ENCODE data around the gene GJD3. TPM values are rescaled to one million over a fixed set of nuclear protein-coding genes. Genes with fewer than 3 reads are reported as not detected.

Gene GJD3
- total RNA-seq, 1 donor from 2014 or later = not detected

- Mint-ChIP-seq H3K27ac (peak overlapping the region; percentile 30), H3K27me3 (no peaks in the 10 kb centered on the region), H3K9me3 (no peaks in the 10 kb centered on the region), H3K36me3 (ENCODE audit: low read depth) (peaks cover 33% of the 10 kb centered on the region), H3K4me3 (peak overlapping the region; percentile 85), H3K4me1 (peaks cover 81% of the 10 kb centered on the region)
- TF ChIP-seq, protein P1, sequence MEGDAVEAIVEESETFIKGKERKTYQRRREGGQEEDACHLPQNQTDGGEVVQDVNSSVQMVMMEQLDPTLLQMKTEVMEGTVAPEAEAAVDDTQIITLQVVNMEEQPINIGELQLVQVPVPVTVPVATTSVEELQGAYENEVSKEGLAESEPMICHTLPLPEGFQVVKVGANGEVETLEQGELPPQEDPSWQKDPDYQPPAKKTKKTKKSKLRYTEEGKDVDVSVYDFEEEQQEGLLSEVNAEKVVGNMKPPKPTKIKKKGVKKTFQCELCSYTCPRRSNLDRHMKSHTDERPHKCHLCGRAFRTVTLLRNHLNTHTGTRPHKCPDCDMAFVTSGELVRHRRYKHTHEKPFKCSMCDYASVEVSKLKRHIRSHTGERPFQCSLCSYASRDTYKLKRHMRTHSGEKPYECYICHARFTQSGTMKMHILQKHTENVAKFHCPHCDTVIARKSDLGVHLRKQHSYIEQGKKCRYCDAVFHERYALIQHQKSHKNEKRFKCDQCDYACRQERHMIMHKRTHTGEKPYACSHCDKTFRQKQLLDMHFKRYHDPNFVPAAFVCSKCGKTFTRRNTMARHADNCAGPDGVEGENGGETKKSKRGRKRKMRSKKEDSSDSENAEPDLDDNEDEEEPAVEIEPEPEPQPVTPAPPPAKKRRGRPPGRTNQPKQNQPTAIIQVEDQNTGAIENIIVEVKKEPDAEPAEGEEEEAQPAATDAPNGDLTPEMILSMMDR (IDR thresholded peaks at IDR 0.05) = no peak
- POLR2A ChIA-PET = interaction anchor here (0.7 to 7.6 kb wide), 5 partner anchors 20 to 218 kb away, joined by 3 to 96 read pairs (median 4); partner anchors contain the start of gene RARA
- no peak for DNase-seq
- ATAC-seq (ENCODE audit: low read depth) = no peak
- CTCF ChIA-PET = interaction anchor here (1.5 to 17.0 kb wide), 3 partner anchors 9 to 41 kb away, joined by 6 to 466 read pairs (median 7); partner anchors contain the start of gene RARA
- intact Hi-C loops (cut with micrococcal nuclease) = no loop called here
These were observed 19.2 kb downstream of the GJD3 start for GRCh38 chr17:40345161-40345993.

- intact Hi-C loops (cut with micrococcal nuclease) = no loop called here
- DNase-seq (no peak), ATAC-seq (ENCODE audit: low read depth) (no peak)
- Mint-ChIP-seq H3K4me3 (peak overlapping the region; percentile 85), H3K27me3 (no peaks in the 10 kb centered on the region), H3K27ac (peak overlapping the region; percentile 59), H3K4me1 (peaks cover 84% of the 10 kb centered on the region), H3K9me3 (no peaks in the 10 kb centered on the region), H3K36me3 (ENCODE audit: low read depth) (peaks cover 32% of the 10 kb centered on the region)
- TF ChIP-seq, protein P1 (IDR thresholded peaks at IDR 0.05) = no peak
- CTCF ChIA-PET = interaction anchor here (1.5 to 17.0 kb wide), 5 partner anchors 10 to 41 kb away, joined by 6 to 466 read pairs (median 18); partner anchors contain the start of gene RARA
- POLR2A ChIA-PET = interaction anchor here (0.9 to 7.6 kb wide), 4 partner anchors 9 to 24 kb away, joined by 3 to 96 read pairs (median 42); no protein-coding TSS in a partner anchor
These were observed 19.9 kb downstream of the GJD3 start for GRCh38 chr17:40344421-40345160.

DNA sequence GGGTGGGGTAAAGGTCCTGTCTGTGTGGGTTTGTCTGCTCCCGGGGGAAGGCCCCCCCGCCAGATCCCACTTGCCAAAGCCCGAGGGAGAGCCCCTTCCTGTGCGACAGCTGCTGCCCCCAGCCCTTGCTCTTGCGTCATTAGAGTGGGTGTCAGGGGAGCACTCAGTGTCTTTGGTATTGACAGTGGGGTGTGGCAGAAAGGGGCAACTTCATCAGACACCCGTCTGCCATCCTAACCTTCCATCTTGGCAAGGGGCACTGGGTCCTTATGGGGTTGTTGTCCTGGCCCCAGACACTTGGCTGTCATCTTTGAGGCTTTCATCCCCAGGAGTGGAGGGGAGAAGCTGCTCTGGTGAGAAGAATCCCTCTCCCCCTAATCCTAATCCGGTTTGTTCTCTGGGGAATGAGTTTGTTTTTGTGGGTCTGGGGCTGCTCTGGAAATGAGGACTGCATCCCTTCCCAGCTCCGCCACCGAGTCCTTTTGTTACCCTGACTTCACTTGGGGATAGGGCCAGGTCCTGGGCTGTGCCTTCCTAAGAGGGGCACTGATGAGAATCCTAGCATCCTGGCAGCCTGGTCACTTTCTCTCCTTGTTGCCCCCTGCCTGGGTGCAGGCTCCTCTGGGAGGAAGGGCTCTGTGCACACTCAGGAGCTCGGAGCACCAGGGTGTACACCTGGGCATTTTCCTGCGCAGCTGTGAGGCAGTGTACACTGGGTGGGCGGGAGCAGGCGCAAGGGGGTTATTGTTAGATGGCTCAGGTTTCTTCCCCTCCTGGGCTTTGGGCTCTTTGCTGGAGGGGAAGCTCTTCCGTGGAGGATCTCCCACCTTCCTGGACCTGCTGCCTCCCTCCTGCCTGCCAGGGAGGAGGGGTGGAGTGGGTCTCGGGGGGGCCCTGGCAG lies 21.1 kb downstream of the GJD3 start:
- intact Hi-C loops (cut with micrococcal nuclease) = no loop called here
- no peak for DNase-seq
- POLR2A ChIA-PET = interaction anchor here (0.6 to 7.6 kb wide), 7 partner anchors 10 to 220 kb away, joined by 3 to 96 read pairs (median 4); no protein-coding TSS in a partner anchor

GRCh38 chr17:40342504-40343218 lies 21.9 kb downstream of the GJD3 start:
- DNase-seq = no peak
- no peaks in the 10 kb centered on the region for H3K27me3 Mint-ChIP-seq
- peak overlapping the region; percentile 85 for H3K4me3 Mint-ChIP-seq
- no peaks in the 10 kb centered on the region for H3K9me3 Mint-ChIP-seq
- H3K36me3 Mint-ChIP-seq (ENCODE audit: low read depth) = peaks cover 22% of the 10 kb centered on the region
- H3K4me1 Mint-ChIP-seq = peaks cover 85% of the 10 kb centered on the region
- ChIA-PET CTCF (interaction anchor here (1.0 to 5.7 kb wide), 3 partner anchors 12 to 42 kb away, joined by 3 to 36 read pairs (median 18); no protein-coding TSS in a partner anchor), POLR2A (interaction anchor here (0.6 to 7.6 kb wide), 10 partner anchors 8 to 510 kb away, joined by 3 to 96 read pairs (median 4); no protein-coding TSS in a partner anchor)
- peak overlapping the region; percentile 76 for H3K27ac Mint-ChIP-seq
- intact Hi-C loops (cut with micrococcal nuclease) = no loop called here
- TF ChIP-seq, protein P1 (IDR thresholded peaks at IDR 0.05) = no peak
- ATAC-seq (ENCODE audit: low read depth) = no peak

More for the DNA sequence above, 21.1 kb downstream of the GJD3 start:
- peak; percentile 8 for ATAC-seq (ENCODE audit: low read depth)
- peak overlapping the region; percentile 76 for H3K27ac Mint-ChIP-seq
- H3K4me1 Mint-ChIP-seq = peaks cover 85% of the 10 kb centered on the region
- no peaks in the 10 kb centered on the region for H3K9me3 Mint-ChIP-seq
- H3K4me3 Mint-ChIP-seq = peak overlapping the region; percentile 85
- TF ChIP-seq, protein P1 (IDR thresholded peaks at IDR 0.05) = no peak
- H3K36me3 Mint-ChIP-seq (ENCODE audit: low read depth) = peaks cover 26% of the 10 kb centered on the region
- CTCF ChIA-PET = interaction anchor here (1.0 to 5.7 kb wide), 3 partner anchors 12 to 43 kb away, joined by 3 to 36 read pairs (median 18); no protein-coding TSS in a partner anchor
- no peaks in the 10 kb centered on the region for H3K27me3 Mint-ChIP-seq
